Measurements from ENCODE around the gene SETD4. TPM values are rescaled to one million over a fixed set of nuclear protein-coding genes. Genes with fewer than 3 reads are reported as not detected.

Gene SETD4
- total and polyA plus RNA-seq, 2 experiments from 2014 or later = 12.7 to 12.9 TPM

DNA sequence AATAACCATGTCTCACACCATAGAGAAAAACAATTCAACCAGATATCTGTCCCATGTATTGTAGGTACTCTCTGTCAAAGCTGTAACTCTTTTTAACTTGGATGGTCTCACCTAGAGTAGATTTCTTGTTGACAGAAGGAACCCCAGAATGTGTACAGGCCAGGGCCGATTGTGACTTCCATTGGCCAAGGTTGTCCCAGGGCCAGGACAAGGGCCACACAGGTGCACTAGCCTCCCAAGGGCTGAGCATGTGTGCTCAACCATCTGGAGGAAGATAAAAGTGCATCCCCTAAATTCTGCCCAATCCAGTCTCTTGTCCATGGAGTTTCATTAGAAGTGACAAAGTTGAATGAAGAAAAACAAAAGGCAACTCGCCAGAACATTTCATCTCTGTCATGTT, 51.8 kb downstream of the SETD4 start:
- H3K79me2 ChIP-seq (ENCODE audit: insufficient read depth) = peaks cover 27% of the 10 kb centered on the region
- no peaks in the 10 kb centered on the region for H3K27me3 ChIP-seq (replicated peaks; ENCODE audit: insufficient read depth)
- H3K4me3 ChIP-seq = peak overlapping the region; percentile 71; the same call in 1 of the 2 replicates
- no peak overlapping the region for H2AFZ ChIP-seq
- H3K4me2 ChIP-seq (ENCODE audit: unreplicated experiment) = no peak overlapping the region
- H3K4me1 ChIP-seq (ENCODE audit: insufficient read depth) = peaks cover 32% of the 10 kb centered on the region
- no peak for DNase-seq
- H3K9me3 ChIP-seq (ENCODE audit: low read depth) = no peaks in the 10 kb centered on the region
- in situ Hi-C loops (cut with MboI) = no loop called here
- no peak for TF ChIP-seq EZH2phosphoT487 (IDR thresholded peaks at IDR 0.05; ENCODE audit: insufficient read depth, low read depth)
- no peak for TF ChIP-seq EZH2 (IDR thresholded peaks at IDR 0.05; ENCODE audit: insufficient read depth, poor library complexity, severe bottlenecking)
- H3K9ac ChIP-seq = no peak overlapping the region
- WGBS, 2 experiments (ENCODE audit: low coverage in 1 of 2, low lambda C conversion rate in 2 of 2, missing lambda C conversion rate in 2 of 2) = 87 to 97% methylated on average over 2 of the region's 2 CpGs
- H3K27ac ChIP-seq = no peak overlapping the region
- H3K36me3 ChIP-seq (ENCODE audit: low read depth) = no peaks in the 10 kb centered on the region
- no peaks in the 10 kb centered on the region for H4K20me1 ChIP-seq (ENCODE audit: insufficient read depth)
- H3F3A ChIP-seq (ENCODE audit: insufficient read depth) = peaks cover 6% of the 10 kb centered on the region
- no peaks in the 10 kb centered on the region for H3K9me2 ChIP-seq (ENCODE audit: insufficient read depth)

DNA sequence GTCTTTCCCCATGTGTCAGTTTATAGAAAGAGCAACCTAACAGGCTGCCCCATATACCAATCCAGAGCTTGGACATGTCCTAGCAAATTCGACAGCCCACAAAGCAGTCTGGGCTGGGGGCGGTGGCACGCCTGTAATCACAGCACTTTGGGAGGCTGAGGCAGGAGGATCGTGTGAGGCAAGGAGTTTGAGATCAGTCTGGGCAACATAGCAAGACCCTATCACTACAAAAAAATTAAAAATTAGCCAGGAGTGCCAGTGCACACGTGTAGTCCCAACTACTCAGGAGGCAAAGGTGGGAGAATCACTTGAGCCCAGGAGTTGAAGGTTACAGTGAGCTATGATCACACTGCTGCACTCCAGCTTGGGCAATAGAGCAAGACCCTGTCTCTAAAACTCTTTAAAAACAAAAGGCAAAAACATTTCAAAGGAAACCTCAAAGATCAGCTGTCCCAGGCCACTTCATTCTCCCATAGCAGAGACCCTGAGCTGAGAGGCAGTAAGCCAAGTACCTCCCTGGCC, 54.4 kb downstream of the SETD4 start:
- Histone ChIP-seq H3K9me3 (ENCODE audit: low read depth) (no peaks in the 10 kb centered on the region), H3K4me3 (peak overlapping the region; percentile 71), H4K20me1 (ENCODE audit: insufficient read depth) (no peaks in the 10 kb centered on the region), H3K4me2 (ENCODE audit: unreplicated experiment) (peak overlapping the region; percentile 63), H3K9ac (peak overlapping the region; percentile 90), H3K79me2 (ENCODE audit: insufficient read depth) (peaks cover 27% of the 10 kb centered on the region), H3K4me1 (ENCODE audit: insufficient read depth) (peaks cover 32% of the 10 kb centered on the region), H3K36me3 (ENCODE audit: low read depth) (no peaks in the 10 kb centered on the region), H2AFZ (no peak overlapping the region), H3F3A (ENCODE audit: insufficient read depth) (no peaks in the 10 kb centered on the region; the same call in 1 of the 2 replicates), H3K27me3 (replicated peaks; ENCODE audit: insufficient read depth) (no peaks in the 10 kb centered on the region), H3K27ac (peak overlapping the region; percentile 85), H3K9me2 (ENCODE audit: insufficient read depth) (no peaks in the 10 kb centered on the region)
- in situ Hi-C loops (cut with MboI) = no loop called here
- no peak for DNase-seq
- 48 to 54% methylated on average over 5 of the region's 5 CpGs for WGBS, 2 experiments (ENCODE audit: low coverage in 1 of 2, low lambda C conversion rate in 2 of 2, missing lambda C conversion rate in 2 of 2)
- TF ChIP-seq EZH2phosphoT487 (IDR thresholded peaks at IDR 0.05; ENCODE audit: insufficient read depth, low read depth) (no peak), EZH2 (IDR thresholded peaks at IDR 0.05; ENCODE audit: insufficient read depth, poor library complexity, severe bottlenecking) (no peak)

DNA sequence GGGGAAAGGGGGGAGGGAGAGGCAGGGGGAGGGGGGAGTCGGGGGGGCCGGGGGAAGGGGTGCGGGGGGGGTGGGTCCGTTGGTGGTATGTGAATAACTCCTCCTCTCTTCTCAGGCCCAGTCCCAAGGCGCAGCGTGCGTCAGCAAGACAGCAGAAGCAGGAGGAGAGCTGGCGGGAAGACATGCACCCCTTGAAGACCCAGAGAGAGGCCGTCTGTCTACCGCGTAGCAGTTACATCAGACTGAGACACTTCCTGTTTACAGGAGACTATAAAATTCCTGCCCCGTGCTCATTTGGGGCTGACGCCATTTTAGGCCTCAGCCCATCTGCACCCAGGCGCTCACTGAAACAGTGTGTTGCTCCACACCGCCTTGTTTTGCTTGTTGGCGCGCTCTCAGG, 55.3 kb downstream of the SETD4 start:
- no peaks in the 10 kb centered on the region for H3K36me3 ChIP-seq (ENCODE audit: low read depth)
- peak overlapping the region; percentile 90 for H3K9ac ChIP-seq
- no peaks in the 10 kb centered on the region; the same call in 1 of the 2 replicates for H3F3A ChIP-seq (ENCODE audit: insufficient read depth)
- DNase-seq = peak; percentile 93
- H4K20me1 ChIP-seq (ENCODE audit: insufficient read depth) = no peaks in the 10 kb centered on the region
- peak overlapping the region; percentile 63 for H3K4me2 ChIP-seq (ENCODE audit: unreplicated experiment)
- in situ Hi-C loops (cut with MboI) = no loop called here
- H2AFZ ChIP-seq = no peak overlapping the region
- peaks cover 30% of the 10 kb centered on the region for H3K4me1 ChIP-seq (ENCODE audit: insufficient read depth)
- peak overlapping the region; percentile 71 for H3K4me3 ChIP-seq
- H3K9me2 ChIP-seq (ENCODE audit: insufficient read depth) = no peaks in the 10 kb centered on the region
- WGBS, 2 experiments (ENCODE audit: low coverage in 1 of 2, low lambda C conversion rate in 2 of 2, missing lambda C conversion rate in 2 of 2) = 40 to 51% methylated on average over 9 to 17 of the region's 17 CpGs
- peaks cover 27% of the 10 kb centered on the region for H3K79me2 ChIP-seq (ENCODE audit: insufficient read depth)
- H3K9me3 ChIP-seq (ENCODE audit: low read depth) = no peaks in the 10 kb centered on the region
- TF ChIP-seq EZH2phosphoT487 (IDR thresholded peaks at IDR 0.05; ENCODE audit: insufficient read depth, low read depth) (no peak), EZH2 (IDR thresholded peaks at IDR 0.05; ENCODE audit: insufficient read depth, poor library complexity, severe bottlenecking) (no peak)
- no peaks in the 10 kb centered on the region for H3K27me3 ChIP-seq (replicated peaks; ENCODE audit: insufficient read depth)
- H3K27ac ChIP-seq = peak overlapping the region; percentile 85

DNA sequence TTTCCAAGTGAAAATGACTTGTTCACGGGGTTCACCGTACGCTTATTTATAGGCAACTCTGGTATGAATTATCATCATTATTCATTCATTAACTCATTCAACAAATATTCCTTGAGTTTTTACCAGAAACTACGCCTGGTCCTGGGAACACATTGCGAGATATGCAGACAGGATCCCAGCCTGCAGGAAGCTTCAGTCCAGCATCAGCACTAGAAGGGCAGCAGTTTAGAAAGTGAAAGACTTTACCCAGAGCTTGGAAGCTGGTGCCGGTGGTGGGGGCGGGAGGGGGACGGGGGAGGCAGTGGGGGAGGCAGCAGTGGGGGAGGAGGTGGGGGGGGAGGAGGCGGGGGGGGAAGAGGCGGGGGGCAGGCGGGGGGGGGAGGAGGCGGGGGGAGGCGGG, 55.9 kb downstream of the SETD4 start:
- Histone ChIP-seq H3F3A (ENCODE audit: insufficient read depth) (no peaks in the 10 kb centered on the region; the same call in 1 of the 2 replicates), H3K27me3 (replicated peaks; ENCODE audit: insufficient read depth) (no peaks in the 10 kb centered on the region), H3K9me2 (ENCODE audit: insufficient read depth) (no peaks in the 10 kb centered on the region), H3K4me1 (ENCODE audit: insufficient read depth) (peaks cover 25% of the 10 kb centered on the region), H3K79me2 (ENCODE audit: insufficient read depth) (peaks cover 27% of the 10 kb centered on the region), H3K36me3 (ENCODE audit: low read depth) (no peaks in the 10 kb centered on the region), H3K9me3 (ENCODE audit: low read depth) (no peaks in the 10 kb centered on the region), H3K4me3 (peak overlapping the region; percentile 56), H4K20me1 (ENCODE audit: insufficient read depth) (no peaks in the 10 kb centered on the region), H2AFZ (0 out of 2 replicates have a peak overlapping the region, but pooled peaks have one; percentile 34), H3K27ac (peak overlapping the region; percentile 80), H3K4me2 (ENCODE audit: unreplicated experiment) (peak overlapping the region; percentile 55), H3K9ac (peak overlapping the region; percentile 55)
- 37 to 47% methylated on average over 5 to 12 of the region's 13 CpGs for WGBS, 2 experiments (ENCODE audit: low coverage in 1 of 2, low lambda C conversion rate in 2 of 2, missing lambda C conversion rate in 2 of 2)
- peak; percentile 87 for DNase-seq
- TF ChIP-seq EZH2phosphoT487 (IDR thresholded peaks at IDR 0.05; ENCODE audit: insufficient read depth, low read depth) = no peak
- TF ChIP-seq EZH2 (IDR thresholded peaks at IDR 0.05; ENCODE audit: insufficient read depth, poor library complexity, severe bottlenecking) = no peak
- in situ Hi-C loops (cut with MboI) = no loop called here
